ENCODE data around the gene CISD1.

The CISD1 gene

GRCh38 chr10:58316874-58317273, 47.9 kb downstream of the CISD1 start:
- no peak for DNase-seq

- DNase-seq, result no peak
Observed at GRCh38 chr10:58318346-58318745, 49.4 kb downstream of the CISD1 start.

- no peak for DNase-seq
Observed at GRCh38 chr10:58319599-58319998, 50.6 kb downstream of the CISD1 start.

- no peak for DNase-seq
Observed at GRCh38 chr10:58320351-58321049, 51.5 kb downstream of the CISD1 start.

- DNase-seq, result no peak
Observed at GRCh38 chr10:58322072-58322834, 53.3 kb downstream of the CISD1 start.

GRCh38 chr10:58322835-58323209, 53.9 kb downstream of the CISD1 start:
- no peak for DNase-seq

GRCh38 chr10:58326967-58327381, 58.0 kb downstream of the CISD1 start:
- DNase-seq, result no peak

- no peak for DNase-seq
Observed at GRCh38 chr10:58328233-58328632, 59.3 kb downstream of the CISD1 start.

GRCh38 chr10:58330431-58330830, 61.5 kb downstream of the CISD1 start:
- no peak for DNase-seq

GRCh38 chr10:58331646-58332045, 62.7 kb downstream of the CISD1 start:
- no peak for DNase-seq

- DNase-seq, result peak; percentile 22
Observed at GRCh38 chr10:58334817-58335305, 65.9 kb downstream of the CISD1 start, which contains the start of gene UBE2D1. Gene UBE2D1, plus strand, starts transcription at chr10:58335006. Its CDS starts 196 bp downstream, at chr10:58335202.

GRCh38 chr10:58335306-58336005, 66.5 kb downstream of the CISD1 start:
- no peak for DNase-seq

GRCh38 chr10:58336242-58336641, 67.3 kb downstream of the CISD1 start:
- no peak for DNase-seq

Measured in NCI-H748 treated with DMSO at 0.1 percent for 48 hours (cell line).